ENCODE measurements around the gene LDLRAD2. TPM values are rescaled to one million over a fixed set of nuclear protein-coding genes. Genes with fewer than 3 reads are reported as not detected.

The LDLRAD2 gene
- total and polyA plus RNA-seq, 2 of the 4 experiments (the other 2 are of a cell fraction), result 0.05 TPM; not detected in 1

- ATAC-seq (ENCODE audit: low read depth), result no peak
- CTCF ChIA-PET, result no interaction called here
Measured at GRCh38 chr1:21867451-21867996, 55.5 kb downstream of the LDLRAD2 start.

More at GRCh38 chr1:21867451-21867996, 55.5 kb downstream of the LDLRAD2 start:
- dilution Hi-C loops (cut with HindIII; ENCODE audit: low sequenced_read_pairs, unreplicated experiment), result no loop called here
- Histone ChIP-seq H4K91ac (ENCODE audit: insufficient read depth, low read depth, low read length) (no peak overlapping the region), H2BK15ac (ENCODE audit: low read depth, low read length) (no peak overlapping the region), H3K36me3 (ENCODE audit: control insufficient read depth, insufficient read depth, low read length) (peaks cover 55% of the 10 kb centered on the region), H2AK5ac (ENCODE audit: low read depth, low read length) (no peak overlapping the region), H3K9me3 (ENCODE audit: control insufficient read depth, insufficient read depth, low read length) (no peaks in the 10 kb centered on the region), H3K14ac (replicated peaks; ENCODE audit: low read depth, low read length) (no peak overlapping the region), H3K9ac (ENCODE audit: low read depth, low read length) (no peak overlapping the region), H4K5ac (ENCODE audit: low read depth, low read length) (no peak overlapping the region), H2AK9ac (replicated peaks; ENCODE audit: low read depth, low read length, poor library complexity) (no peak overlapping the region), H3K79me1 (ENCODE audit: low read depth in 1 of 2, low read length in 2 of 2) (peaks cover 4 to 36% of the 10 kb centered on the region in 2 experiments), H4K8ac (ENCODE audit: low read depth in 2 of 2, low read length in 2 of 2) (no peak overlapping the region), H3K27ac (ENCODE audit: insufficient read depth, low read length) (no peak overlapping the region), H3K4me3 (ENCODE audit: insufficient read depth, low read depth, low read length) (no peak overlapping the region), H2BK5ac (ENCODE audit: low read depth, low read length, poor library complexity, severe bottlenecking) (no peak overlapping the region), H3K27me3 (ENCODE audit: control insufficient read depth, insufficient read depth, low read length) (no peaks in the 10 kb centered on the region), H2BK120ac (ENCODE audit: low read depth, low read length) (no peak overlapping the region), H3K4me1 (ENCODE audit: control insufficient read depth, insufficient read depth, low read length) (peaks cover 11% of the 10 kb centered on the region), H3K4me2 (ENCODE audit: low read depth, low read length) (no peak overlapping the region), H2AFZ (replicated peaks; ENCODE audit: low read length, poor library complexity) (no peak overlapping the region), H4K20me1 (ENCODE audit: insufficient read depth, low read length) (peaks cover 21% of the 10 kb centered on the region), H3K9me1 (ENCODE audit: insufficient read depth, low read length) (peaks cover 20% of the 10 kb centered on the region), H3K23ac (ENCODE audit: low read depth, low read length) (no peak overlapping the region), H3K18ac (ENCODE audit: low read depth, low read length) (no peak overlapping the region), H3K4ac (ENCODE audit: low read depth, low read length) (no peak overlapping the region), H3K56ac (ENCODE audit: extremely low read depth, insufficient read depth, low read length) (no peak overlapping the region), H2BK20ac (ENCODE audit: low read depth, low read length) (no peak overlapping the region)
- no CpG with 5 or more reads among the region's 5 CpGs for WGBS, 2 experiments (ENCODE audit: extremely low coverage in 2 of 2, insufficient read length in 1 of 2)
- no TSS peak for BruUV-seq (replicated peaks)
- DNase-seq, result no peak
- TF ChIP-seq FOS (IDR thresholded peaks at IDR 0.05; ENCODE audit: low read depth, low read length) (no peak), MAZ (IDR thresholded peaks at IDR 0.05; ENCODE audit: borderline replicate concordance, low read depth, low read length) (no peak), CEBPB (IDR thresholded peaks at IDR 0.05; ENCODE audit: low read depth, low read length) (no peak), POLR2A (IDR thresholded peaks at IDR 0.05; ENCODE audit: low read depth, low read length) (no peak), MAFK (IDR thresholded peaks at IDR 0.05; ENCODE audit: low read depth, low read length) (no peak), RCOR1 (IDR thresholded peaks at IDR 0.05; ENCODE audit: insufficient replicate concordance, low read length) (no peak), NFE2L2 (IDR thresholded peaks at IDR 0.05; ENCODE audit: low read depth, low read length) (no peak), RFX5 (IDR thresholded peaks at IDR 0.05; ENCODE audit: low read depth, low read length) (no peak), RAD21 (IDR thresholded peaks at IDR 0.05; ENCODE audit: low read length) (no peak), SMC3 (IDR thresholded peaks at IDR 0.05; ENCODE audit: low read depth, low read length) (no peak), BHLHE40 (IDR thresholded peaks at IDR 0.05; ENCODE audit: low read depth, low read length) (no peak), MXI1 (IDR thresholded peaks at IDR 0.05; ENCODE audit: borderline replicate concordance, low read depth, low read length) (no peak)
- TF ChIP-seq, protein P1, sequence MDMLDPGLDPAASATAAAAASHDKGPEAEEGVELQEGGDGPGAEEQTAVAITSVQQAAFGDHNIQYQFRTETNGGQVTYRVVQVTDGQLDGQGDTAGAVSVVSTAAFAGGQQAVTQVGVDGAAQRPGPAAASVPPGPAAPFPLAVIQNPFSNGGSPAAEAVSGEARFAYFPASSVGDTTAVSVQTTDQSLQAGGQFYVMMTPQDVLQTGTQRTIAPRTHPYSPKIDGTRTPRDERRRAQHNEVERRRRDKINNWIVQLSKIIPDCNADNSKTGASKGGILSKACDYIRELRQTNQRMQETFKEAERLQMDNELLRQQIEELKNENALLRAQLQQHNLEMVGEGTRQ (IDR thresholded peaks at IDR 0.05; ENCODE audit: low read depth, low read length), result no peak
- TF ChIP-seq, protein P2, sequence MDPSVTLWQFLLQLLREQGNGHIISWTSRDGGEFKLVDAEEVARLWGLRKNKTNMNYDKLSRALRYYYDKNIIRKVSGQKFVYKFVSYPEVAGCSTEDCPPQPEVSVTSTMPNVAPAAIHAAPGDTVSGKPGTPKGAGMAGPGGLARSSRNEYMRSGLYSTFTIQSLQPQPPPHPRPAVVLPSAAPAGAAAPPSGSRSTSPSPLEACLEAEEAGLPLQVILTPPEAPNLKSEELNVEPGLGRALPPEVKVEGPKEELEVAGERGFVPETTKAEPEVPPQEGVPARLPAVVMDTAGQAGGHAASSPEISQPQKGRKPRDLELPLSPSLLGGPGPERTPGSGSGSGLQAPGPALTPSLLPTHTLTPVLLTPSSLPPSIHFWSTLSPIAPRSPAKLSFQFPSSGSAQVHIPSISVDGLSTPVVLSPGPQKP (IDR thresholded peaks at IDR 0.05; ENCODE audit: borderline replicate concordance, low read depth, low read length), result no peak
- TF ChIP-seq, protein P3, sequence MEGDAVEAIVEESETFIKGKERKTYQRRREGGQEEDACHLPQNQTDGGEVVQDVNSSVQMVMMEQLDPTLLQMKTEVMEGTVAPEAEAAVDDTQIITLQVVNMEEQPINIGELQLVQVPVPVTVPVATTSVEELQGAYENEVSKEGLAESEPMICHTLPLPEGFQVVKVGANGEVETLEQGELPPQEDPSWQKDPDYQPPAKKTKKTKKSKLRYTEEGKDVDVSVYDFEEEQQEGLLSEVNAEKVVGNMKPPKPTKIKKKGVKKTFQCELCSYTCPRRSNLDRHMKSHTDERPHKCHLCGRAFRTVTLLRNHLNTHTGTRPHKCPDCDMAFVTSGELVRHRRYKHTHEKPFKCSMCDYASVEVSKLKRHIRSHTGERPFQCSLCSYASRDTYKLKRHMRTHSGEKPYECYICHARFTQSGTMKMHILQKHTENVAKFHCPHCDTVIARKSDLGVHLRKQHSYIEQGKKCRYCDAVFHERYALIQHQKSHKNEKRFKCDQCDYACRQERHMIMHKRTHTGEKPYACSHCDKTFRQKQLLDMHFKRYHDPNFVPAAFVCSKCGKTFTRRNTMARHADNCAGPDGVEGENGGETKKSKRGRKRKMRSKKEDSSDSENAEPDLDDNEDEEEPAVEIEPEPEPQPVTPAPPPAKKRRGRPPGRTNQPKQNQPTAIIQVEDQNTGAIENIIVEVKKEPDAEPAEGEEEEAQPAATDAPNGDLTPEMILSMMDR (conservative IDR thresholded peaks at IDR 0.05; ENCODE audit: low read depth, low read length), result no peak
- in situ Hi-C loops (cut with MboI; ENCODE audit: low sequenced_read_pairs), result no loop called here
- POLR2A ChIA-PET (ENCODE audit: unreplicated experiment), result no interaction called here
- intact Hi-C loops (cut with micrococcal nuclease), result loop anchor here (5.0 kb wide), 1 partner anchor 70 kb away; the partner anchor contains the start of gene HSPG2

All from IMR-90 (cell line).